Colonic mucosa (tissue), 4 donors: ENCODE measurements around the gene MEST. TPM values are rescaled to one million over a fixed set of nuclear protein-coding genes. Genes with fewer than 3 reads are reported as not detected.
A peak's percentile ranks its signal among the peaks of the same experiment; 100 is the strongest.

ENCODE experiments used
- DNase-seq: peaks from one replicate; pipeline ENCODE4 v3.0.0-alpha.2; 2020
- H3K27ac ChIP-seq: fragments of 200-600 bp; one replicate; pipeline ENCODE4 v1.8.0; 2021
- H3K27me3 ChIP-seq: fragments of 200-600 bp; one replicate; pipeline ENCODE4 v1.8.0; 2021
- H3K36me3 ChIP-seq: fragments of 200-600 bp; one replicate; pipeline ENCODE4 v1.8.0; 2021
- H3K4me1 ChIP-seq: fragments of 200-600 bp; one replicate; pipeline ENCODE4 v1.8.0; 2021; ENCODE audit warnings: mild to moderate bottlenecking
- H3K4me3 ChIP-seq: fragments of 200-600 bp; one replicate; pipeline ENCODE4 v1.8.0; 2021
- H3K9ac ChIP-seq, 2 donors: one replicate each; pipeline ENCODE4 v1.7.0; 2013; ENCODE audit warnings: control low read depth in 2 of 2, low read depth in 2 of 2, low read length in 2 of 2
- H3K9me3 ChIP-seq: fragments of 200-600 bp; one replicate; pipeline ENCODE4 v1.8.0; 2021
- intact Hi-C: fragments of 100-400 bp; cut with DNase I; formaldehyde crosslinking; loops from one replicate; pipeline ENCODE4 v1.14.1; 2022
- total RNA-seq, 2 donors: library from RNA; stranded (reverse); fragmentation: NEBNext Ultra II Directional in 1 of 2; extraction: Animal tissue kit (Norgen Biotek cat#: 25700) in 1 of 2; gene quantifications; one replicate each; pipeline ENCODE4 v1.2.1, GENCODE V29; 2021
- TF ChIP-seq, protein P1 (sequence below): fragments of 200-600 bp; IDR thresholded peaks from one replicate; pipeline ENCODE4 v1.8.0; 2022; ENCODE audit warnings: antibody characterized with exemption, mild to moderate bottlenecking
- donor health status: healthy.
- donor health status: DM: no; HTN: no; CAD: no.
- donor health status: DM: no; HTN: no; CAD: no.

The MEST gene
- total RNA-seq, 2 donors from 2014 or later, result 28.2 to 48.6 TPM

DNA sequence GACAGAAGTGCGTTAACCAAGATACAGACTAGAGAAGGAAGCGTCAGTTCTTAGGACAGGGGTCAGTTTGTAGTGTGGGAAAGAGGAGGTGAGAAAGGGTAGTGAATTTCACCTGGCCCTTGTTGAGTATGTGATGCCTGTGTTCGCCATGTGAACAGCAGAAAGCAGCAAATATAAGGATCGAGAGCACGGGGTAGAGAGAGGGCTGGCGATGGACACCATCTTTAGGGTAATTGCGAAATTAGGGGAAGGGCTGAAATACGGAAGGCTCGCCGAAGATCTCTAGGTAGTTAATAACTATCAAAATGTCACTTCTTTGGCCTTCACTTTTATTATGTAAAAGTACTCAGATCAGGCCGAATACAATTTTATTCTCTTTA is 6.2 kb upstream of the MEST start:
- Histone ChIP-seq H3K9me3 (no peaks in the 10 kb centered on the region), H3K4me3 (peak overlapping the region; percentile 48), H3K9ac (peak overlapping the region in 1 of 2 donors; percentile 64)

DNA sequence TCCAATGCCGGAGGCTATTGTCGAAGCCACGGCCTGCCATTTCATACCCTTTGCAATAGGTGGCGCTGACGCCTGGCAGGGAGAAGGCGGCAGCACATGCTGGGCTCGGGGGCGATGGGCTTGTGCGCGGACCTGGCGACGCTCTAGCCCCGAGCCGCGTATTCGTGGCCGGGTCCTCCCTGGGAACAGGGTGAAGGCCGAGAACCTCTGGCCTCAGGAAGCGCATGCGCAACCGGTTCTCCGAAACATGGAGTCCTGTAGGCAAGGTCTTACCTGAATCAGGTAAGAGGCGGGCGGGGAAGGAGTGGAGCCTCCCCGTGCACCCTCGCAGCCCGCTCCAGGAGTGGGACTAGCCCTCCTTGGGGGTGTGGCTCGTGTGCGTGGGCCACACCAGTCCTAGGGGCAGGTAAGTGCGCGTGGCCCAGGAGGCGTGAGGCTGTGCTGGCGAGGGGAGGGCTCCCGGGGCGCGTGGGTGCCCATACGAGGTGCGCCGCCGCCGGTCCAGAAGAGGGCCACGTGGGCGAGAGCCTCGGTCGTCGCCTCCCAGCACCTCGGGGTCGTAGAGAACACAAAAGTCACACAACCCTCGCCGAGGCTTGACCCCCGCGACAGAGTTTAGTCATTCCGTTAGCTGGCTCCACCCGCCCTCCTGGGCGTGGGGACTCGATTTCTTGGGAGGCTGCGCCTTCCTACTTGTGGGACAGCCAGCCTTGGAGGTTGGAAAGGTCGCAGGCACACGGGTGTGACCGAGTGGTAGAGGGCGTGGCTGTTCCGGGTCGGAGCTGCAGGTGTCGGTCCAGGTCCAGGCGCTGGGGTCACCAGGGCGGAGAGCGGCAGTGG is 5.6 kb upstream of the MEST start:
- Histone ChIP-seq H3K27me3 (no peaks in the 10 kb centered on the region), H3K9me3 (no peaks in the 10 kb centered on the region), H3K4me3 (peak overlapping the region; percentile 48), H3K9ac (peak overlapping the region; percentile 64 to 67), H3K27ac (peak overlapping the region; percentile 47), H3K36me3 (no peaks in the 10 kb centered on the region), H3K4me1 (no peaks in the 10 kb centered on the region)
- DNase-seq, result peak; percentile 84
- intact Hi-C loops, result no loop called here
- TF ChIP-seq, protein P1, sequence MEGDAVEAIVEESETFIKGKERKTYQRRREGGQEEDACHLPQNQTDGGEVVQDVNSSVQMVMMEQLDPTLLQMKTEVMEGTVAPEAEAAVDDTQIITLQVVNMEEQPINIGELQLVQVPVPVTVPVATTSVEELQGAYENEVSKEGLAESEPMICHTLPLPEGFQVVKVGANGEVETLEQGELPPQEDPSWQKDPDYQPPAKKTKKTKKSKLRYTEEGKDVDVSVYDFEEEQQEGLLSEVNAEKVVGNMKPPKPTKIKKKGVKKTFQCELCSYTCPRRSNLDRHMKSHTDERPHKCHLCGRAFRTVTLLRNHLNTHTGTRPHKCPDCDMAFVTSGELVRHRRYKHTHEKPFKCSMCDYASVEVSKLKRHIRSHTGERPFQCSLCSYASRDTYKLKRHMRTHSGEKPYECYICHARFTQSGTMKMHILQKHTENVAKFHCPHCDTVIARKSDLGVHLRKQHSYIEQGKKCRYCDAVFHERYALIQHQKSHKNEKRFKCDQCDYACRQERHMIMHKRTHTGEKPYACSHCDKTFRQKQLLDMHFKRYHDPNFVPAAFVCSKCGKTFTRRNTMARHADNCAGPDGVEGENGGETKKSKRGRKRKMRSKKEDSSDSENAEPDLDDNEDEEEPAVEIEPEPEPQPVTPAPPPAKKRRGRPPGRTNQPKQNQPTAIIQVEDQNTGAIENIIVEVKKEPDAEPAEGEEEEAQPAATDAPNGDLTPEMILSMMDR, result peak; percentile 84

More for the DNA sequence above, 6.2 kb upstream of the MEST start:
- Histone ChIP-seq H3K4me1 (no peaks in the 10 kb centered on the region), H3K27ac (no peak overlapping the region), H3K27me3 (no peaks in the 10 kb centered on the region), H3K36me3 (no peaks in the 10 kb centered on the region)
- intact Hi-C loops, result no loop called here
- TF ChIP-seq, protein P1, result no peak
- DNase-seq, result no peak

DNA sequence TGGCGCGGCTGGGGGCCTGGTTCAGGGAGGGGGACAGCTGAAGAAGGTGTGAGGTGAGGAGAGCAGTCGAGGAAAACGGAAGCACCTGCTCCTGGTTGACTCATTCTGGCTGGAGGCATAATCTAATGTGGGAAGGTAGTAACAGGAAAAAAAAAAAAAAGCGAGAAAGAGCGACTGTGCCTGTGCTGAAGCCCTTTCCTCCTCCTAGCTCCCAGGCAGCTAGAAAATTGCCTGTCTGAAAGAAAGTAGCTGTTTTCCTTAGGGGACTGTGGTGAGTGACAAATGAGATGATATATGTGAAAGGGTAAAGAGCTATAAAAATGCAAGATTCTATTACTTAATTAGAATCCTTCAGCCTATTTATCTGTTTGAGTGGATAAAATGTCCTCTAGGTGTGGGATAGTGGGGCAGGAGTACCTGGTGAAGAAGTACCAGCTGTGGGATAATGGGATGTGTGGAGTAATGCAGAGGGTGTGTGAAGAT is 4.9 kb upstream of the MEST start:
- no peaks in the 10 kb centered on the region for H3K36me3 ChIP-seq
- H3K27me3 ChIP-seq, result no peaks in the 10 kb centered on the region
- H3K27ac ChIP-seq, result peak overlapping the region; percentile 47
- DNase-seq, result no peak
- no peaks in the 10 kb centered on the region for H3K4me1 ChIP-seq
- H3K9me3 ChIP-seq, result no peaks in the 10 kb centered on the region
- peak overlapping the region; percentile 64 to 67 for H3K9ac ChIP-seq
- peak overlapping the region; percentile 48 for H3K4me3 ChIP-seq
- intact Hi-C loops, result no loop called here
- TF ChIP-seq, protein P1, result no peak

DNA sequence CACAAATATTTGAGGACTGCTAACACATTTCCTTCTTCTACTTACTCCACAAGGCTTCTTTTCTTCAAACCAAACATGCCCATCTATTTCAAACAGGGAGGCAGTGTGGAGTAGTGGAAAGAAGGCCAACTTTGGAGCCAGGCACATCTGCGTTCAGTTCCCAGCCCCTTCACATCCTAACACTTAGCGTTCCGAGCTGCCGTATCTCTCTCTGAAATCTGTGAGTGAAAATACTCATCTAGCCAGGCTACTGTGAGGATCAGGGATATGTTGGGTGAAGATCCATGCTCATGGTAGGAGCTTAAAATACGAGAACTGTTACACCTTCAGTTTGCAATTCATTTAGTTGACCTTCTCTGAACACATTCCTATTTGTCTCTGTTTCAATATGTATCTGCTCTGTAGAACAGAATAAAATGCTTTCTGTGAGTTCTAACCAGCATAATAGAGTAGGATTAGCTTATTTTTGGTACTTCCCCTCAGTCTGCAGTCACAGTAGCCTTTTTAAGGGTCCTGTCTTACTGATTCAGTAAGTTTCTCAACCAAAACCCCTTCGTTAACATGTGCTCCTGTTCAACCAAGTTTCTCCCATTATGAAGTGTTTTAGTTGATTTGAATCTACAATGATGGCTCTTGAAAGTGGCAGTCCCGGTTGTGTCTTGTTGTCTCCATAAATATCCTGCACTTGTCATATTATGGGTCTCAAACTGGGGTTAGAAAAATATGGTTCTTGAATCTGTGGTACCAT is 3.3 kb upstream of the MEST start:
- DNase-seq, result no peak
- Histone ChIP-seq H3K9ac (no peak overlapping the region), H3K27me3 (no peaks in the 10 kb centered on the region), H3K4me3 (no peak overlapping the region), H3K27ac (no peak overlapping the region), H3K9me3 (no peaks in the 10 kb centered on the region), H3K36me3 (no peaks in the 10 kb centered on the region), H3K4me1 (no peaks in the 10 kb centered on the region)
- intact Hi-C loops, result no loop called here
- TF ChIP-seq, protein P1, result no peak

DNA sequence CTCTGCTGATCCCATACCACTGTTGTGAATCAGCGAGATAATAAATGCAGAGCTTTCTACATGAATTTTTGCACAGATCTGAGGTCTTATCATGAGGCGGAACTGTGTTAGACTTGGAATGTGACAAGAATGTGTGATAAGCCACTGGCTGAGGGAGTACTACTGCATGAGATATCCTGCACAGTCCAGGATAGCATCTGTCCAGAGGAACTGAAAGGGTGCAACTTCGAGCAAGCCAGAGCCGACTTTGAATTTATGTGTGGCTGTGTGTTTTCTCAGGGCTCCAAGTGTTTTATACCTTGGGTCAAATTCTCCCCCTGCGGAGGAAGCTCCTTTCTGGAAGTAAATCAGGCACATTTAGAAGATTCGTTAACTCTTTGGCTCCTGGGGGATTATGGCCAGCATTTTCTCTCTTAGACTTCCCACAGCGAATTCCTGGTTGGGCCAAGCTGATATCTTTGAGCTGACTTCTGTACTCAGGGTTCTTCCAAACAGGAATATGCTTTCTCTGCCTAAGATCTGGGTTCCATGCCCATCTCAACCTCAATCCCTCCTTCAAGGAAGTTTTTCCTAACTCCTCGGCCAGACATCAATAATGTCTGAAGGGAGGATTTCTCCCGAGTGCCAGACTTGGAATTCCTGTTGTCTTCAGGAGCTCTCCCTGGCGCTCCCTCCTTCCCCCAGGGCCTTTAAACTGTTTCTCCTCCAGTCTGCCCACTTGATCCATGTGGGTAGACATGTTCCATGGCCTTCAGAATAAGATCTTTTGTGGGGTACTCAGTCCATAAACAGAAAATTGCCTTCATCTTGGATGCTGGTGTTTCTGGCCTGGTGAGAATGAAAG is 2.5 kb upstream of the MEST start:
- no peak overlapping the region for H3K9ac ChIP-seq
- H3K27me3 ChIP-seq, result no peaks in the 10 kb centered on the region
- DNase-seq, result no peak
- TF ChIP-seq, protein P1, result no peak
- H3K9me3 ChIP-seq, result no peaks in the 10 kb centered on the region
- no peaks in the 10 kb centered on the region for H3K4me1 ChIP-seq
- no peak overlapping the region for H3K4me3 ChIP-seq
- H3K27ac ChIP-seq, result no peak overlapping the region
- no peaks in the 10 kb centered on the region for H3K36me3 ChIP-seq
- intact Hi-C loops, result no loop called here
